HepG2 (cell line): ENCODE measurements around the gene RAB3D. TPM values are rescaled to one million over a fixed set of nuclear protein-coding genes. Genes with fewer than 3 reads are reported as not detected.
A peak's percentile ranks its signal among the peaks of the same experiment; 100 is the strongest.

Experiments
- HDAC1 ChIP-seq: sonication (generic); formaldehyde crosslinking; IDR thresholded peaks from 2 replicates; pipeline ENCODE4 v1.5.1; 2020; ENCODE audit warnings: mild to moderate bottlenecking, missing genetic modification reagents
- HMGXB3 ChIP-seq: sonication (generic); formaldehyde crosslinking; IDR thresholded peaks from 2 replicates; pipeline ENCODE4 v1.4.0; 2020; ENCODE audit warnings: missing genetic modification reagents, borderline replicate concordance
- HOMEZ ChIP-seq: IDR thresholded peaks from 2 replicates; pipeline ENCODE4 v1.6.1; 2016; ENCODE audit warnings: low read depth
- MXI1 ChIP-seq: IDR thresholded peaks from 3 replicates; pipeline ENCODE4 v1.6.1; 2012; ENCODE audit warnings: low read depth, low read length, inconsistent platforms, borderline replicate concordance
- NR2F1 ChIP-seq, 2 experiments: fragments of 450-650 bp in 1 of 2; formaldehyde crosslinking in 1 of 2; IDR thresholded peaks; 2 replicates each; pipeline versions ENCODE4 v1.5.0 to v1.6.1; 2016 to 2020; ENCODE audit warnings: mild to moderate bottlenecking in 1 of 2, missing compliant biosample characterization in 1 of 2, missing genetic modification reagents in 1 of 2, moderate library complexity in 1 of 2
- PHB2 ChIP-seq: fragments of 450-650 bp; IDR thresholded peaks from 2 replicates; pipeline ENCODE4 v1.6.1; 2018; ENCODE audit not compliant: partially characterized antibody
- PRPF4 ChIP-seq: fragments of 200-400 bp; formaldehyde crosslinking; IDR thresholded peaks from 2 replicates; pipeline ENCODE4 v1.6.1; 2016; ENCODE audit warnings: low read length, low read depth; ENCODE audit not compliant: poor library complexity, severe bottlenecking
- SIX1 ChIP-seq: sonication (generic); formaldehyde crosslinking; IDR thresholded peaks from 2 replicates; pipeline ENCODE4 v1.4.0; 2020; ENCODE audit warnings: missing genetic modification reagents, borderline replicate concordance
- TBL1XR1 ChIP-seq: fragments of 150-350 bp; IDR thresholded peaks from 2 replicates; pipeline ENCODE4 v1.6.1; 2014; ENCODE audit warnings: borderline replicate concordance, low read length; ENCODE audit not compliant: partially characterized antibody
- ZBTB44 ChIP-seq: sonication (generic); formaldehyde crosslinking; IDR thresholded peaks from 2 replicates; pipeline ENCODE4 v1.4.0; 2020; ENCODE audit warnings: missing genetic modification reagents
- ZFP36 ChIP-seq: fragments of 150-350 bp; IDR thresholded peaks from 2 replicates; pipeline ENCODE4 v1.6.1; 2018; ENCODE audit warnings: borderline replicate concordance, low read length, low read depth; ENCODE audit not compliant: partially characterized antibody
- ZNF20 ChIP-seq: sonication (generic); formaldehyde crosslinking; IDR thresholded peaks from 2 replicates; pipeline ENCODE4 v1.4.0; 2020; ENCODE audit warnings: mild to moderate bottlenecking, moderate library complexity, missing genetic modification reagents
- ZNF362 ChIP-seq: sonication (generic); formaldehyde crosslinking; IDR thresholded peaks from 2 replicates; pipeline ENCODE4 v1.4.0; 2020; ENCODE audit warnings: missing genetic modification reagents, mild to moderate bottlenecking, borderline replicate concordance
- ZNF530 ChIP-seq: sonication (generic); formaldehyde crosslinking; IDR thresholded peaks from 2 replicates; pipeline ENCODE4 v1.5.0; 2020; ENCODE audit warnings: low read depth, mild to moderate bottlenecking, missing genetic modification reagents
- ZNF543 ChIP-seq: sonication (generic); formaldehyde crosslinking; IDR thresholded peaks from 2 replicates; pipeline ENCODE4 v1.4.0; 2020; ENCODE audit warnings: mild to moderate bottlenecking, missing genetic modification reagents
- ZNF569 ChIP-seq: sonication (generic); formaldehyde crosslinking; IDR thresholded peaks from 2 replicates; pipeline ENCODE4 v1.5.0; 2020; ENCODE audit warnings: mild to moderate bottlenecking, missing genetic modification reagents, moderate library complexity, borderline replicate concordance
- ZNF850 ChIP-seq: sonication (generic); formaldehyde crosslinking; conservative IDR thresholded peaks from 2 replicates; pipeline ENCODE4 v1.9.0; 2021; ENCODE audit warnings: mild to moderate bottlenecking, missing genetic modification reagents
- polyA plus RNA-seq, 8 experiments: library from polyadenylated mRNA; depleted of rRNA in 3 of 8; stranded (reverse) in 7 of 8; unstranded in 1 of 8; fragments of >200 nt; fragmentation: Illumina TruSeq in 4 of 8; extraction: Trizol in 4 of 8; gene quantifications; 2 replicates each; pipeline versions ENCODE4 v1.2.1 to v1.2.3, GENCODE V29; 2011 to 2016; ENCODE audit warnings: low read depth in 4 of 8, missing spikeins in 1 of 8, mixed read lengths in 1 of 8; ENCODE audit not compliant: insufficient read depth in 1 of 8
- total RNA-seq, 5 experiments: library from RNA; depleted of rRNA; stranded (reverse); fragments of >200 nt; fragmentation: Illumina TruSeq; extraction: Trizol; gene quantifications; 2 replicates each; pipeline ENCODE4 v1.2.3, GENCODE V29; 2016; ENCODE audit warnings: low read depth in 1 of 5
- TF ChIP-seq, protein P1 (sequence below): sonication (generic); formaldehyde crosslinking; IDR thresholded peaks from 2 replicates; pipeline ENCODE4 v1.4.0; 2020; ENCODE audit warnings: missing genetic modification reagents

The RAB3D gene
- total and polyA plus RNA-seq, 2 of the 13 experiments (the other 11 are each of a cell fraction or from before 2014, with no cell fraction given), result 2.0 to 16.1 TPM

- TF ChIP-seq TBL1XR1, result no peak
- no peak for TF ChIP-seq PHB2
- no peak for TF ChIP-seq ZNF20
- no peak for TF ChIP-seq ZNF569 (CRISPR knock-in tag)
- TF ChIP-seq SIX1 (CRISPR knock-in tag), result no peak
- TF ChIP-seq ZFP36, result no peak
- TF ChIP-seq HMGXB3, result no peak
- TF ChIP-seq PRPF4, result no peak
- no peak for TF ChIP-seq NR2F1 (CRISPR knock-in tag; IDR thresholded peaks at IDR 0.05)
- no peak for TF ChIP-seq ZNF530 (CRISPR knock-in tag)
- no peak for TF ChIP-seq HDAC1 (CRISPR knock-in tag)
- TF ChIP-seq, protein P1, sequence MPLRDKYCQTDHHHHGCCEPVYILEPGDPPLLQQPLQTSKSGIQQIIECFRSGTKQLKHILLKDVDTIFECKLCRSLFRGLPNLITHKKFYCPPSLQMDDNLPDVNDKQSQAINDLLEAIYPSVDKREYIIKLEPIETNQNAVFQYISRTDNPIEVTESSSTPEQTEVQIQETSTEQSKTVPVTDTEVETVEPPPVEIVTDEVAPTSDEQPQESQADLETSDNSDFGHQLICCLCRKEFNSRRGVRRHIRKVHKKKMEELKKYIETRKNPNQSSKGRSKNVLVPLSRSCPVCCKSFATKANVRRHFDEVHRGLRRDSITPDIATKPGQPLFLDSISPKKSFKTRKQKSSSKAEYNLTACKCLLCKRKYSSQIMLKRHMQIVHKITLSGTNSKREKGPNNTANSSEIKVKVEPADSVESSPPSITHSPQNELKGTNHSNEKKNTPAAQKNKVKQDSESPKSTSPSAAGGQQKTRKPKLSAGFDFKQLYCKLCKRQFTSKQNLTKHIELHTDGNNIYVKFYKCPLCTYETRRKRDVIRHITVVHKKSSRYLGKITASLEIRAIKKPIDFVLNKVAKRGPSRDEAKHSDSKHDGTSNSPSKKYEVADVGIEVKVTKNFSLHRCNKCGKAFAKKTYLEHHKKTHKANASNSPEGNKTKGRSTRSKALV (CRISPR knock-in tag), result peak; percentile 49; the same call in 1 of the 2 replicates
- 0 out of 2 replicates have a peak, but pooled peaks have one; percentile 19 for TF ChIP-seq HOMEZ (CRISPR knock-in tag)
- no peak for TF ChIP-seq ZNF850
- TF ChIP-seq ZNF362, result peak; percentile 64; the same call in 1 of the 2 replicates
- no peak for TF ChIP-seq ZBTB44 (CRISPR knock-in tag)
- TF ChIP-seq MXI1, result no peak
- 0 out of 2 replicates have a peak, but pooled peaks have one; percentile 33 for TF ChIP-seq ZNF543
Measured at GRCh38 chr19:11324079-11324661, 15.3 kb downstream of the RAB3D start (continued).
